GDM1 (cell line): ENCODE data around the gene C22orf39.
A peak's percentile ranks its signal among the peaks of the same experiment; 100 is the strongest.

Experiments
- DNase-seq: peaks from one replicate; lab custom pipeline; 2025; lab: John Stamatoyannopoulos, UW

C22orf39 gene, protein sequence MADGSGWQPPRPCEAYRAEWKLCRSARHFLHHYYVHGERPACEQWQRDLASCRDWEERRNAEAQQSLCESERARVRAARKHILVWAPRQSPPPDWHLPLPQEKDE

DNA sequence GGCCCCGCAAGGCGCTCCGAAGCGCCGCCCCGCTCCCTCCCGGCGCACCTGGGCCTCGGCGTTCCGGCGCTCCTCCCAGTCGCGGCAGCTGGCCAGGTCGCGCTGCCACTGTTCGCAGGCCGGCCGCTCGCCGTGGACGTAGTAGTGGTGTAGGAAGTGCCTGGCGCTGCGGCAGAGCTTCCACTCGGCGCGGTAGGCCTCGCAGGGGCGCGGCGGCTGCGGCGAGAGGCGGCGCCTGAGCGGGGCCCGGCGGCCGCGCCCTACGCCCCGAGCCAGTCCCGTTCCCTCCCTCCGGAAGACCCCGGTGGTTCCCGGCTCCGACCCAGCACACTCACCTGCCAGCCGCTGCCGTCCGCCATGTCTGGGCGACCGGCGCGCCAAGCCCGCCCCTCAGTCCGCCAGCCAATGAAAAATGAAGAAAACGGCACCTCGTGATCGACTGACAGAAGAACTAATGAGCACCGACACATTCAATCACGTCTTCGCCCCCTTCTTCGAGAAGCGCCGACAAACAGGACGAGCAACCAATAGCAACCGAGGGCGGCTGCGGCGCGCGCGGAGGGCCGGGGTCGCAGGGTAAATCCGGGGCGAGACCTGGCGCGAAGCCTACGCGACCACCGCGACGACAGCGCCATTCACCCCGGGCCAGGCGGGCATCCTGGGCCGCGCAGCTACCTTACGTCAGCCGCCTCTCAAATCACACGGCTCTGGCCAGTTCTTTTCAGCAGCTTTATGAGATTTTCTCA is at the start of gene C22orf39:
Gene C22orf39, minus strand, starts transcription at position 382 of the 746 bp plus-strand sequence. Its CDS starts 23 bp downstream, at position 359.
- DNase-seq = peak; percentile 87

DNA sequence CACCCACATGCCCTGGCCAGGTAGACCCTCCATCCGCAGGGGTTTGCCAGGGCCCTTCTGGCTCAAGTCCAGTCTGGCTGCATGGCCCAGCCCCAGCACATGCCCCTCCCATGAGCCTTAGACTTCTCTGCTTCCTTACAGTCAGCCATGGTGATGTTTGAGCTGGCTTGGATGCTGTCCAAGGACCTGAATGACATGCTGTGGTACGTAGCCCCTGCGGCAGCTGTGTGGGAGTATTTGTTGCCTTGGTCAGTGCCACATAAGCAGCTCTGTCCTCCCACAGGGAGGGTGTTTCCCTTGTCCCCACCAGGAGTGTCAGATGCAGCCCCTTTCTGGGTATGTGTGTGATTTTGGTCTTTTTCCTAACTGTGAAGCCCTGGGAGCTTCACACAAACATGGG is 49.7 kb upstream of the C22orf39 start:
- DNase-seq = no peak

DNA sequence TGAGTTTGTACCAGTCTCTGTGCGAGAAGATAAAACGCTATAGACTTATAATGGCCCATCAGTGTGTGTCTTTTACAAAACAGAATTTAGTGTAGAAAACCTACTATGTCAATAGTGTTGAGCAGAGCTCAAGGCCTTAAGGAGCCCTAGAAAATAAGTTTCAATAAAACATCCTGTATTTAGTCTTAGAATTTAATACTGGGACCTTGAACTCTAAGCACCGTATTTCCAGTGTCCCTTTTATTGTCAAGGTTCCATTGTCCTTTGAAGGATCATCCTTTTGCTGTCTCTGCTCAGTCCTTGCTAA is 48.8 kb upstream of the C22orf39 start:
- no peak for DNase-seq

DNA sequence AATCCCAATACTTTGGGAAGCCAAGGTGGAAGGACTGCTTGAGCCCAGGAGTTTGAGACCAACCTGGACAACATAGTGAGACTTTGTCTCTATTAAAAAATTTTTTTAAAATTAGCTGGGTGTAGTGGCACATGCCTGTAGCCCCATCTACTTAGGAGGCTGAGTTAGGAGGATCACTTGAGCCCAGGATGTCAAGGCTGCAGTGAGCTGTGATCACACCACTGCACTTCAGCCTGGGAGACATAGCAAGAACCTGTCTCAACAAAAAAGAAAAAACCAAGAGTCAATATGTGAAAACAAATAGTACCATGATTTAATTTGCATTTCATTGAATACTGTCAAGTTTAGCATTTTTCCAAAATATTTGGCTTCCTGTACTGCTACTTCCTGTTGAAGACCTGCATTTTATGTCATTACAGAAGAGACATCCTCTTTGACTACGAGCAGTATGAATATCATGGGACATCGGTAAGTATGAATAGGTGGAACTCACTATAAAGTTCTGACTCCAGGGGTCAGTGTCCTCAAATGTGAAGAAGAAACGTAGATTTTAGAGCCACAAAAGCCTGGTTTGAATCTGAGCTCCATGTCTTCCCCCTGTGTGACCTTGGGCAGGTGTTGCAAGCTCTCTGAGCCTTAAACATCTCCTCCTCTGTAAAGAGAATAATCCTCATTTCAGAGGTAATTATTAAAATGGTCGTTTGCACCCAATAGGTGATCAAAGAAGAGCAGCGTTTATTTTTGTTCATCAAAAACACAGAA is 48.2 kb upstream of the C22orf39 start:
- no peak for DNase-seq

DNA sequence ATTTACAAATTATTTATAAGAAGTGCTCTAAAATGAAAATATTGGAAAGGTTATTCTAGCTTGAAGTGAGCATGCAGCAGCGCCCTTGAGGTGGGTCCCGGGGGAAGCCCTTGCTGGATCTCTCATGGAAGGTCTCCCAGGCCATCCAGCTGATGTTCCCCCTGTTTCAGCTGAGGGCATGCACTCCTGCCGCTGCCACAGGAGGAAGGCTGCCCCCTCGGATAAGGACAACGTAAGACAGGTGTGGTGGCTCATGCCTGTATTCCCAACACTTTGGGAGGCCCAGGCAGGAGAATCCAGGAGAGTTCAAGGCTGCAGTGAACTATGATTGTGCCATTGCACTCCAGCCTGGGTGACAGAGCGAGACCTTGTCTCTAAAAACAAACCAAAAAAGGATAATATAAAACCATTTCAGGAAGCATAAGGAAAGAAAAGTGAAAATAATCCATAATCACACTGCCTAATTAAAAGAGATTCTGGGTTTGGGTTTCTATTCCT is 47.2 kb upstream of the C22orf39 start:
- no peak for DNase-seq

DNA sequence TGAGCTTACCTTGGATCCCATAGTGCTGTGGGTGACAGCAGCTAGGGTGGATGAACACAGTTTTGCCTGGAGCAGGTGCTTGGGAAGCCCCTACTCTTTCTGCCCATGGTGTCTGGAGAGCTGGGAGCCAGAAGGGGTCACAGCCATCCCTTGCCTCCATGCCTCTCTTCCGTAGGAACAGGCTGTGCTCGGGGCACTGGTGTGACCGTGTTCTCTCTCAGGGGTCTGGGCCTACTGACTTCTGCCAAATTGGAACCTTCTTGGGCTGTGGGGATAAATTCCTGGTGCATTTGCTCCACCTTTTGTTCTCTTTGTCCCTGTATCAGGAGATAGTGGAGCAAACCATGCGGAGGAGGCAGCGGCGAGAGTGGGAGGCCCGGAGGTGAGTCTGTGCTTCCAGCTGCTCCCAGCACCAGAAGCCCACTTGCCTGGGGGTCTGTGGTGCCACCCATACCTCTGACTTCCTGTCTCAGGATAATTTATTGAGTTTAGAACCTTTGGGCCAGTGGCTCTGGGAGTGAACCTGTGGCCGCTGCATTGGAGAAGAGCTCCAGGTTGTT is 46.6 kb upstream of the C22orf39 start:
- DNase-seq = no peak

DNA sequence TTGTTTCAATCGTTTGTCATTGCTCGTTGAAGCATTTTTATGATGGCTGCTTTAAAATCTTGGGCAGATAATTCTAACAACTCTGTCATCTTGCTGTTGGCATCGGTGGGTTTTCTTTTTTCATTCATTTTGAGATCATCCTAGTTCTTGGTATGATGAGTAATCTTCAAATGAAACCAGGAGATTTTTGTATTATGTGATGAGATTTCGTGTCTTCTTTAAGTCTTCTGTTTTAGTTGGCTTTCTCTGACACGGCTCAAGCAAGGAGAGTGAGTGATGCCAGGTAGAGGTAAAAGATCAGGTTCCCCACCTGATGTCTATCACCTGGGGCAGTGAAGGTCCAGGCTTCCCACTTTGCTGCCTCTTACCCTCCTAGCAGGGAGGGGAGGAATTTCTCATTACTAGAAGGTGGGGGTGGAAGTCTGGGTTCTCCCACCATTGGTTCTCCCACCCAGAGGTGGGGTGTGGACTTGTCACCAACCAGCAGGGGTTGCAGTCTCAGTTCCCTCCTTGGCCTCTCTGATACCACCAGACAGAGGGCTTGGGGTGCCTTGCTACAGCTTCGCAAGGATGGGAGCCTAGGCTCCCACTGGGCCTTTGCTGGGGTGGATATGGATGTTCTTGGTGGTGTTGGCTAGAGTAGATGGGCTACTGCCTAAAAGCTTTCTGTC is 45.1 kb upstream of the C22orf39 start:
- no peak for DNase-seq

DNA sequence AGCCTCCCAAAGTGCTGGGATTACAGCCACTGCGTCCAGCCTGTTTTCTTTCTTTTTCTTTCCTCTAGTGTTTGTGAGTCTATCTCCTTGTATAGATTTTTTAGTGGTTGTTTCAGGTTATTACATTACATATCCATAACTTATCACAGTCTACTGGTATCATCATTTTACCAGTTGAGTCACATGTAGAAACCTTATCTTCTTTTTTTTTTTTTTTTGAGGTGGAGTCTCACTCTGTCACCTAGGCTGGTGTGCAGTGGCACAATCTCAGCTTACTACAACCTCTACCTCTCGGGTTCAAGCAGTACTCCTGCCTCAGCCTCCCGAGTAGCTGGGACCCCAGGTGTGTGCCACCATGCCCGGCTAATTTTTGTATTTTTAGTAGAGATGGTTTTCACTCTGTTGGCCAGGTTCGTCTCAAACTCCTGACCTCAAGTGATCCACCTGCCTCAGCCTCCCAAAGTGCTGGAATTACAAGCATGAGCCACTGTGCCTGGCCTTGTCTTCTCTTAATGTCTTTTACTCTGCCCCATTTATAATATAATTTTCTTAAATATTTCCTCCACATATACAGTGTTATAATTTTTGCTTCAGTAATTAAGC is 43.2 kb upstream of the C22orf39 start:
- DNase-seq = no peak

DNA sequence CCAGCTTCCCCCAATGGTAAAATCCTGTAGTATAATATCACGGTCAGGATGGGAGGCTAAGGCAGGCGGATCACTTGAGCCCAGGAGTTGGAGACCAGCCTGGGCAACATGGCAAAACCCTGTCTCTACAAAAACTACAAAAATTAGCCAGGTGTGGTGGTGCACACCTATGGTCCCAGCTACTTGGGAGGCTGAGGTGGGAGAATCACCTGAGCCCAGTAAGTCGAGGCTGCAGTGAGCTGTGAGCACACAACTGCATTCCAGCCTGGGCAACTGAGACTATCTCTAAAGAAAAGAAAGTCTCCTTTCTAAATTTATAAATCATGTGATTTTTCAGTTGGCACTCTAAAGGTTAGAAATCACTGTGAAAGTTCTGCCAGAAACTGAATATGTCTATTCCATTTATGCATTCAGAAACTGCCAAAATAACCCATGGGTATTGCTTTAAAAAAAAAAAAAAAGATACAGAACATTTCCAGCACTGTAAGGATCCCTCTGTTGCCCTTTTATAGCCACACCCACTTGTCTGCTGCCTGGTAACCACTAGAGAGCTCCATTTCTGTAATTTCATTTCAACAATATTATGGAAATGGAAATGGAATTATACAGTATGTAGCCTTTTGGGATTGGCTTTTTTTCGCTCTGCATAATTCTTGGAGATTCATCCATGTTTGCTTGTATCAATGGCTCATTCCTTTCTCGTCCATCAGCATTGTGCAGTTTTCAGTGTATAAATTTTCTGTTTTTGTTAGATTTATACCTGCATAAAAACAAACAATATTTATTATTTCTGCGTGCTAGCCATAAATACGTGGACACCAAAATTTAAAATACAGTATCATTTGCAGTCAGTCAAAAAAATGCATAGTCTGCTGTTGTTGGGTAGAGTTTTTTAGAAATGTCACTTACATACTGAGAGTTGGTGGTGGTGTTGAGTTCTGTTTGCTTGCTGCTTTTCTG is 41.7 kb upstream of the C22orf39 start:
- no peak for DNase-seq

DNA sequence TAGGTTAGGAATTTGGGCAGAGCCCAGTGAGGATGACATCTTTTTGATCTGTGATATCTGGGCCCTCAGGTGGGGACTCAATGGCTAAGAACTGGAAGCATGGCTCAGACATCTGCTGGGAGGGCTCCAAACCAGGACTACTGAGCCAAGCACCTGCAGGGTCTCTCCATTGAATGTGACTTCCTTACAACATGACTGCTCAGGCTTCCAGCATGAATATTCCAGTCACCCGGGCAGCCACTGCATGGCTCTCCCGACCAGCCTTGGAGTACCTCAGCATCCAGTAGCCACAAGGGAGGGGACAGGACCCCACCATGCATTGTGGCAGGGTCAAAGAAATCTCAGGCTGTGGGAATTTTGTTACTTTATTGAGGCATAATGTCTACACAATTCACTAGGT is 40.8 kb upstream of the C22orf39 start:
- DNase-seq = no peak

DNA sequence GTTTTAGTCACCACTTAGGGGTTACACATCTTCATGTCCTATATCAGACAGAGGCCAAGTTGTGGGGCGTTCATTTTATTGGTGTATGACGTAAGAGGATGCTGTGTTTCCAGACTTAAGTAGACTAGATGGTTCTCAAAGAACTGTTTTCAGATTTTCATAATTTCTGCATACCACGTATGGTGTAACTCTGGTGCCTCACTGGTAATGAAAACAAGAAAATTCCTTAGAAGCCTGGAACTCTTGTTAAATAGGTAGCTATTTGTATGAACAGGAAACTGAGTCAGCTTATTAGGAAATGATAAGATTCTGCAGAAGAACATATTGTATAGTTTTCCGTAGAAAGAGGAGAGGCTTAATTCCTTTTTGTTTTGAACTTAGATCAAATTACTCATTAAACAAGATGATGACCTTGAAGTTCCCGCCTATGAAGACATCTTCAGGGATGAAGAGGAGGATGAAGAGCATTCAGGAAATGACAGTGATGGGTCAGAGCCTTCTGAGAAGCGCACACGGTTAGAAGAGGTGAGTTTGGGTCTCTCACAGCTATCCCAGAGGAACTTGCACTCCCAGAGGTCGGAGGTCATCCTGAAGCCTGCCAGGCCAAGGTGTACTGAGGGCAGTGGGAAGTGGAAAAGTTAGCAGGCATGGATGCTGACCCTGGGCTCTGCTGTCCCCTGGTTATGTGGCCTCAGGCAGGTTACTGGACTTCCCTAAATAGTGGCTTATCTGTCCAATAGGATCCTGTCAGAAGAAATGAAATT is 36.2 kb upstream of the C22orf39 start:
- no peak for DNase-seq

DNA sequence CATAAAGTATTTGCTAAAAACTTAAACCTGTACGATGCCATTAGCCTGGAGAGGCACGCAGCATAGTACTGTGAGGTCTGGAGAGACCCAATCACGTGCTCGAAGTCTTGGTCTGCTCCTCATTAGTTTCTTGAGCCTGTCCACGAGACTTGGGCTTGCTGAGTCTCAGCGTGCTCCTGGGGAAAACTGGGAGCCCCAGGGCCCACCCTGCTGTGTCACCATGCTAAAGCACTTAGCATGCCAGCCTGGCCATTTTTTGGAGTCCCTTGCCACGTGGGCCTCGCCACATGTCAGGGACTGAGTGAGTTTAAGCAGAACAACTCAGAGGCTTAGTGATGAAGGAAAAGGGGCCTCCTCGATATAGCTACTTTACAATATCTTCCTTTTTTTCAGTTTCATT is 34.8 kb upstream of the C22orf39 start:
- no peak for DNase-seq

DNA sequence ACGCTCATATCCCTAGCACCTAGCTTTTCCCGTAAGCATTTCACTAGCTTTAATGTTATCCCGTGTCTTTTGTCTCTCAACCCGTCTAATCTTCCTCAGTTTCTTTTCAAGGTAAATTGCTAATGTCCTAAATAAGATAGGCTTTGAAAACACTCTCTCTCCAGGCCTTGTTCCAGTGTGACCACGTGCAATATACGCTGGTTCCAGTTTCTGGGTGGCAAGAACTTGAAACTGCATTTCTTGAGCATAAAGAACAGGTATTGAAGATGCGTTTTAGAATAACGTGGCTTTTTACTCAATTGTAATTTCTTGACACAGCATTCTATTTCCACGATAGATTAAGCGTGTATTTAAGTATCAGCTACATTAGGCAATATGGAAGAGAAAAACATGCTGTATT is 33.3 kb upstream of the C22orf39 start:
- DNase-seq = no peak

DNA sequence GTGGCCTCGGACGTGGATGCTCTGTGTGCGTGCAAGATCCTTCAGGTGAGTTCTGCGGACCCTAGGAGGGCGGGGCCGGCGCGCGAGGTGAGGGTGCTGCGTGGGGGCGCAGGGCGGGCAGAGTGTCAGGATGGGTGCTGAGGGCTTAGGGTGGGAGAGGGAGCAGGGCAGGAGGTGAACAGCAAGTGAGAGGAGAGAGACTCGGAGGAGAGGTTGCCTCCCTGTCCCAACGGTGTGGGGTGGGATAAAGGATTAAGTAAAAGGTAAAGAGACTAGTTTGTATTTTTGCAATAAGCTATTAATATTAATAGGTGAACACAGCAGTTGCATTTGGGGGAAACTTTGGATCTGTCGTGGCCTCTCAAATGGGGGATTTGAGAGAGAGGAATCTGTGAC is 32.7 kb upstream of the C22orf39 start:
- DNase-seq = no peak

DNA sequence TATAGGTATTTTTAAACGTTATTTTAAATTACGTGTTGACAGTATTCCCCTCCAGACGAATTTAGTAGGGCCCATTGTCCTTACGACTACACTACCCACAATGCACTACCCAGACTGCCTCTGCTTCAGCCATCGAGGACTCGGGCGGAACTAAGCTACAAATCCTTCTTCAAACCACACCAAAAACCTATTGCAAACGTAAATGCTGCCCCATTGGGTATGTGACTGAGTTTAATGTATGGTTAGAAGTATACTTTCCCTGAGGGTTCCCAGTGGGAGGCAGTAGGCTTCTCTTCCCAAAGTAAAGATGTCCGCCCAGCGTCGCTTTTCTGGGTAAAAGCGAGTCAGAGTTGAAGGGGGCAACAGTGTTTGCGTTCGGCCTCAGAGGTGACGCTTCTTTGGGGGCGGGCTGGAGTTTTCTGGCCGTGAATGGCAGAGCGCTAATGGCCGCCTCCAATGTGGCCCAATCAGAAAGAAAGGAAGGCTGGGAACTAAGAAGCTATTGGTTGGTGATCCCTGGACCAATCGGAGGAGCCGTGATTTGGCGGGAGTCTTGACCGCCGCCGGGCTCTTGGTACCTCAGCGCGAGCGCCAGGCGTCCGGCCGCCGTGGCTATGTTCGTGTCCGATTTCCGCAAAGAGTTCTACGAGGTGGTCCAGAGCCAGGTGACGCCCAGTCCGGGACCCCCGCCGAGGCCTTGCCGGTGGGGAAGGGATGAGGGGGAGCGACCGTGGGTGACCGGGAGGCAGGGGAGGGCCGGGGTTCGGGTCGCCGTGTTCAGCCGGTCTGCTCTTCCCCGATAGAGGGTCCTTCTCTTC is 32.1 kb upstream of the C22orf39 start, which contains the start of gene CDC45:
Gene CDC45, plus strand, starts transcription at position 566 of the 818 bp plus-strand sequence. Its CDS starts 49 bp downstream, at position 615.
- DNase-seq = peak; percentile 95

DNA sequence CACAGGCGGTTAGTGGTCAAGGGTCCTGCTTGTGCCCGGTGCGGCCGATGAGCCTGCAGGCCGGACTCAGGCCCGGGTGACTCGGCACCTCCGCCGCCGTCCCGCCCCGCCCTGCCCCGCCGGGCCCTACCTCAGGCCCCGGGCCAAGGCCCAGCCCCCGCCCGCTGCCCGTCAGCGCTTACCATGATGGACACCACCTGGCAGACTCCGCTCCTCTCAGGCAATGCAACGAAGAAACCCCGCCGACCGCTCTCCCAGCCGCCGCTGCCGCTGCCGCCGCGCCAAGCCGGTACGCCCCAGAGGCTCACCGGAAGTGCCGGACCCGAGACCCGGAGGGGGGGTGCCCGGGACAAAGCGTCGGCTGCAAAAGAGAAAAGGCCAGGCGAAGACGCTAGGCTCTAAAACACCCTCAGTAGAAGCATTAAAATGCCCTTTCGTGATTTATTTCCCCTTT is 31.4 kb upstream of the C22orf39 start, which contains the start of gene UFD1:
Gene UFD1, minus strand, starts transcription at position 293 of the 454 bp plus-strand sequence. Its CDS starts 108 bp downstream, at position 185.
- DNase-seq = peak; percentile 71

DNA sequence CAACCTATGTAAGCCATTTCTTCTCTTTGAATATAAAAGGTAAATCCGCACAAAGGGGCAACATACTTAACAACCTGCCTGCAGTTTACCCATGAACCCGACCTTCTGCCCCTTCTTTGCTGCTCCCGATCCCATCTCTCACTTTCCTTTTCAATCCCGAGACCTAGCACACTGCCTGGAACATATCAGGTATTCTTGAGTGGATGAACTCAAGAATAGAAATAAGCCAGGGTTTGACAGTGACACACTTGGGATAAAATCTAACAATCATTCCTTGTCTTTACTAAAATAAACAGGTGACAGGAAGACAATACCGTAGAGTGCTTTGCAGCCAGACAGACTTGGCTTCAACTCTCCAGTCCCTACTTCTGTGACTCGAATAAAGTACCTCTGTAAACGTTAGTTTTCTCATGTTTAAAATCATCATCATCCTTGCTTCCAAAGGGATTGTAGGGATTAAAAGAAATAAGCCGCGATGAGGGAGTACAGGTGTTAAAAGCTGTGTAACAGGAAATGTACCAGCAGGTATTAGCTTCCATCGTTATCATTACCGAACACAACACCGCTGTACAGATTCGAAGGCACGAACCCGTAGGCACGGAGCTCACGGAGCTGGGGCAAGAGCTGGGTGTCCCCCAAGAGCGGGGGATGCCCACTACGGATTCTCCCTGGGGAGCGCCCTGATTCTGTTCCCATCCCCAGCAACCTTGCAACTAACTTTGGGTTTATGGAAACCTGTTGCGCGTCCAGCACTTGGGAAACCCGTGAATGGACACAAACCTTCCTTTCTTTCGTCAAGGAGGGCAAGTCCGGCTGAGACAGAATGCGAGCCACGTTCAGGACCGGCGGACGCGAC is 30.8 kb upstream of the C22orf39 start:
- DNase-seq = no peak
